H9 (cell line): ENCODE results near the gene PGBD2. TPM values are rescaled to one million over a fixed set of nuclear protein-coding genes. Genes with fewer than 3 reads are reported as not detected.

ENCODE experiments used
- DNase-seq: peaks from one replicate; pipeline ENCODE4 v3.0.0-alpha.2; 2017
- H2AFZ ChIP-seq: one replicate; pipeline ENCODE4 v1.6.1; 2013; ENCODE audit warnings: mild to moderate bottlenecking, low read length, control low read depth, moderate library complexity
- H2AK5ac ChIP-seq: 2 replicates; pipeline ENCODE4 v1.6.1; 2013; ENCODE audit warnings: low read length, control low read depth, mixed read lengths; ENCODE audit not compliant: insufficient read length
- H2BK120ac ChIP-seq: one replicate; pipeline ENCODE4 v1.6.1; 2013; ENCODE audit warnings: low read depth, mild to moderate bottlenecking, low read length, control low read depth, inconsistent platforms; ENCODE audit not compliant: poor library complexity, severe bottlenecking
- H2BK12ac ChIP-seq: 2 replicates; pipeline ENCODE4 v1.6.1; 2013; ENCODE audit warnings: low read length, control low read depth, mixed read lengths, low read depth; ENCODE audit not compliant: insufficient read length
- H2BK15ac ChIP-seq: 2 replicates; pipeline ENCODE4 v1.6.1; 2013; ENCODE audit warnings: low read depth, low read length, control low read depth
- H2BK20ac ChIP-seq: one replicate; pipeline ENCODE4 v1.6.1; 2013; ENCODE audit warnings: low read depth, mild to moderate bottlenecking, low read length, control low read depth, inconsistent platforms; ENCODE audit not compliant: poor library complexity, severe bottlenecking
- H2BK5ac ChIP-seq: 2 replicates; pipeline ENCODE4 v1.6.1; 2013; ENCODE audit warnings: low read length, control low read depth, mixed read lengths; ENCODE audit not compliant: insufficient read length
- H3K14ac ChIP-seq: 2 replicates; pipeline ENCODE4 v1.6.1; 2013; ENCODE audit warnings: low read length, control low read depth; ENCODE audit not compliant: insufficient read depth
- H3K18ac ChIP-seq: 2 replicates; pipeline ENCODE4 v1.6.1; 2013; ENCODE audit warnings: low read depth, mild to moderate bottlenecking, mixed read lengths, low read length, control low read depth; ENCODE audit not compliant: insufficient read length
- H3K23ac ChIP-seq: 2 replicates; pipeline ENCODE4 v1.6.1; 2013; ENCODE audit warnings: low read length, control low read depth, mixed read lengths, low read depth; ENCODE audit not compliant: insufficient read length
- H3K23me2 ChIP-seq: 2 replicates; pipeline ENCODE4 v1.6.1; 2013; ENCODE audit warnings: low read depth, mild to moderate bottlenecking, mixed read lengths, low read length, control low read depth; ENCODE audit not compliant: insufficient read length, poor library complexity, severe bottlenecking
- H3K27ac ChIP-seq: 2 replicates; pipeline ENCODE4 v1.5.1; 2013; ENCODE audit warnings: low read length, control low read depth, mixed read lengths, low read depth; ENCODE audit not compliant: insufficient read length
- H3K27me3 ChIP-seq: 2 replicates; pipeline ENCODE4 v1.6.1; 2013; ENCODE audit warnings: low read length, control low read depth, inconsistent platforms; ENCODE audit not compliant: insufficient read depth
- H3K4ac ChIP-seq: 2 replicates; pipeline ENCODE4 v1.6.1; 2013; ENCODE audit warnings: low read depth, mild to moderate bottlenecking, control low read depth, inconsistent platforms, low read length, moderate library complexity
- H3K4me1 ChIP-seq: 2 replicates; pipeline ENCODE4 v1.6.1; 2013; ENCODE audit warnings: low read length, control low read depth, inconsistent platforms; ENCODE audit not compliant: insufficient read depth
- H3K4me2 ChIP-seq: 2 replicates; pipeline ENCODE4 v1.6.1; 2013; ENCODE audit warnings: low read length, control low read depth, mixed read lengths; ENCODE audit not compliant: insufficient read length, insufficient read depth
- H3K56ac ChIP-seq: 2 replicates; pipeline ENCODE4 v1.6.1; 2013; ENCODE audit warnings: low read depth, mild to moderate bottlenecking, mixed read lengths, low read length, control low read depth; ENCODE audit not compliant: insufficient read length
- H3K79me1 ChIP-seq: 2 replicates; pipeline ENCODE4 v1.6.1; 2013; ENCODE audit warnings: low read depth, mild to moderate bottlenecking, moderate library complexity, low read length, control low read depth, inconsistent platforms; ENCODE audit not compliant: insufficient read depth, poor library complexity, severe bottlenecking
- H3K79me2 ChIP-seq: 2 replicates; pipeline ENCODE4 v1.6.1; 2013; ENCODE audit warnings: low read length, control low read depth, inconsistent platforms; ENCODE audit not compliant: insufficient read depth
- H3K9ac ChIP-seq: 2 replicates; pipeline ENCODE4 v1.6.1; 2013; ENCODE audit warnings: low read length, control low read depth, mixed read lengths; ENCODE audit not compliant: insufficient read length; ENCODE audit errors: extremely low read depth
- H3K9me3 ChIP-seq: one replicate; pipeline ENCODE4 v1.6.1; 2013; ENCODE audit warnings: low read depth, low read length, inconsistent platforms; ENCODE audit not compliant: control insufficient read depth
- H3T11ph ChIP-seq: one replicate; pipeline ENCODE4 v1.6.1; 2013; ENCODE audit warnings: mild to moderate bottlenecking, low read length, control low read depth, inconsistent platforms
- H4K20me1 ChIP-seq: one replicate; pipeline ENCODE4 v1.6.1; 2013; ENCODE audit not compliant: control insufficient read depth, insufficient read length, insufficient read depth
- H4K5ac ChIP-seq: 2 replicates; pipeline ENCODE4 v1.6.1; 2013; ENCODE audit warnings: low read depth, mild to moderate bottlenecking, mixed read lengths, low read length, control low read depth; ENCODE audit not compliant: insufficient read length
- H4K8ac ChIP-seq: replicated peaks from 2 replicates; pipeline ENCODE4 v1.6.1; 2013; ENCODE audit warnings: low read length, control low read depth, mixed read lengths, low read depth; ENCODE audit not compliant: insufficient read length
- H4K91ac ChIP-seq: 2 replicates; pipeline ENCODE4 v1.6.1; 2013; ENCODE audit warnings: low read depth, mild to moderate bottlenecking, moderate library complexity, mixed read lengths, low read length, control low read depth; ENCODE audit not compliant: insufficient read length
- H3K27ac Mint-ChIP-seq, 3 experiments: 2 replicates in 2 of 3; 3 replicates in 1 of 3; pipeline ENCODE4 v1.8.0; 2020 to 2021; ENCODE audit warnings: mixed read lengths in 3 of 3, mild to moderate bottlenecking in 1 of 3, moderate library complexity in 1 of 3
- H3K27me3 Mint-ChIP-seq: 2 replicates; pipeline ENCODE4 v1.8.0; 2021; ENCODE audit warnings: low read depth, mild to moderate bottlenecking, moderate library complexity, mixed read lengths
- H3K36me3 Mint-ChIP-seq, 3 experiments: 2 replicates in 2 of 3; 3 replicates in 1 of 3; pipeline ENCODE4 v1.8.0; 2020 to 2021; ENCODE audit warnings: low read depth in 3 of 3, mixed read lengths in 3 of 3; ENCODE audit not compliant: insufficient read depth in 1 of 3
- H3K4me1 Mint-ChIP-seq, 2 experiments: 2 replicates each; pipeline ENCODE4 v1.8.0; 2020; ENCODE audit warnings: mixed read lengths in 2 of 2
- H3K4me3 Mint-ChIP-seq, 2 experiments: 2 replicates in 1 of 2; 3 replicates in 1 of 2; pipeline ENCODE4 v1.8.0; 2020 to 2021; ENCODE audit warnings: mild to moderate bottlenecking in 2 of 2, mixed read lengths in 2 of 2, moderate library complexity in 1 of 2
- H3K9me3 Mint-ChIP-seq, 2 experiments: 2 replicates in 1 of 2; 3 replicates in 1 of 2; pipeline ENCODE4 v1.8.0; 2020; ENCODE audit warnings: mild to moderate bottlenecking in 2 of 2, mixed read lengths in 2 of 2, moderate library complexity in 1 of 2
- total RNA-seq: library from RNA; stranded (reverse); gene quantifications from 2 replicates; pipeline ENCODE4 v1.2.1, GENCODE V29; 2021
- TF ChIP-seq, protein P1 (sequence below): fragments of 200-600 bp; sonication (generic); conservative IDR thresholded peaks from 3 replicates; pipeline ENCODE4 v1.8.0; 2021; ENCODE audit warnings: antibody characterized with exemption, mild to moderate bottlenecking

Gene PGBD2
- total RNA-seq, 1 experiment from 2014 or later, result 10.4 TPM

- H3K4me2 ChIP-seq, result no peak overlapping the region
- H3K14ac ChIP-seq, result no peak overlapping the region
- H3K79me2 ChIP-seq, result no peaks in the 10 kb centered on the region
- H3T11ph ChIP-seq, result no peak overlapping the region
- no peaks in the 10 kb centered on the region for H3K23me2 ChIP-seq
- H3K18ac ChIP-seq, result no peak overlapping the region
- peaks cover 12% of the 10 kb centered on the region for H3K4me1 ChIP-seq
- no peaks in the 10 kb centered on the region for H3K9me3 ChIP-seq
- no peak overlapping the region for H3K27ac Mint-ChIP-seq
- H3K27me3 ChIP-seq, result no peaks in the 10 kb centered on the region
- no peak overlapping the region for H2BK5ac ChIP-seq
- no peak overlapping the region for H4K91ac ChIP-seq
- no peak overlapping the region for H2BK15ac ChIP-seq
- H4K8ac ChIP-seq, result no peak overlapping the region
- no peak overlapping the region for H2BK12ac ChIP-seq
- no peak overlapping the region for H2BK120ac ChIP-seq
- no peak overlapping the region for H4K5ac ChIP-seq
- TF ChIP-seq, protein P1, sequence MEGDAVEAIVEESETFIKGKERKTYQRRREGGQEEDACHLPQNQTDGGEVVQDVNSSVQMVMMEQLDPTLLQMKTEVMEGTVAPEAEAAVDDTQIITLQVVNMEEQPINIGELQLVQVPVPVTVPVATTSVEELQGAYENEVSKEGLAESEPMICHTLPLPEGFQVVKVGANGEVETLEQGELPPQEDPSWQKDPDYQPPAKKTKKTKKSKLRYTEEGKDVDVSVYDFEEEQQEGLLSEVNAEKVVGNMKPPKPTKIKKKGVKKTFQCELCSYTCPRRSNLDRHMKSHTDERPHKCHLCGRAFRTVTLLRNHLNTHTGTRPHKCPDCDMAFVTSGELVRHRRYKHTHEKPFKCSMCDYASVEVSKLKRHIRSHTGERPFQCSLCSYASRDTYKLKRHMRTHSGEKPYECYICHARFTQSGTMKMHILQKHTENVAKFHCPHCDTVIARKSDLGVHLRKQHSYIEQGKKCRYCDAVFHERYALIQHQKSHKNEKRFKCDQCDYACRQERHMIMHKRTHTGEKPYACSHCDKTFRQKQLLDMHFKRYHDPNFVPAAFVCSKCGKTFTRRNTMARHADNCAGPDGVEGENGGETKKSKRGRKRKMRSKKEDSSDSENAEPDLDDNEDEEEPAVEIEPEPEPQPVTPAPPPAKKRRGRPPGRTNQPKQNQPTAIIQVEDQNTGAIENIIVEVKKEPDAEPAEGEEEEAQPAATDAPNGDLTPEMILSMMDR, result no peak
- peaks cover 13 to 17% of the 10 kb centered on the region in 2 experiments for H3K4me1 Mint-ChIP-seq
- H2AK5ac ChIP-seq, result no peak overlapping the region
- no peaks in the 10 kb centered on the region; a peak in 1 of 7 replicates for H3K36me3 Mint-ChIP-seq
- H3K9me3 Mint-ChIP-seq, result no peaks in the 10 kb centered on the region; a peak in 1 of 5 replicates
- H4K20me1 ChIP-seq, result no peaks in the 10 kb centered on the region
- H3K27ac ChIP-seq, result no peak overlapping the region
- no peak overlapping the region for H3K4me3 Mint-ChIP-seq
- H3K23ac ChIP-seq, result no peak overlapping the region
- no peaks in the 10 kb centered on the region for H3K79me1 ChIP-seq
- no peak overlapping the region for H3K56ac ChIP-seq
- no peak overlapping the region for H2BK20ac ChIP-seq
- H3K4ac ChIP-seq, result no peak overlapping the region
- H3K27me3 Mint-ChIP-seq, result peaks cover 13% of the 10 kb centered on the region
- no peak overlapping the region for H2AFZ ChIP-seq
- no peak for DNase-seq
- no peak overlapping the region for H3K9ac ChIP-seq
Observed at GRCh38 chr1:248894837-248895236, 11.2 kb upstream of the PGBD2 start.
